Measurements from ENCODE around the gene MARCHF2.

The MARCHF2 gene

DNA sequence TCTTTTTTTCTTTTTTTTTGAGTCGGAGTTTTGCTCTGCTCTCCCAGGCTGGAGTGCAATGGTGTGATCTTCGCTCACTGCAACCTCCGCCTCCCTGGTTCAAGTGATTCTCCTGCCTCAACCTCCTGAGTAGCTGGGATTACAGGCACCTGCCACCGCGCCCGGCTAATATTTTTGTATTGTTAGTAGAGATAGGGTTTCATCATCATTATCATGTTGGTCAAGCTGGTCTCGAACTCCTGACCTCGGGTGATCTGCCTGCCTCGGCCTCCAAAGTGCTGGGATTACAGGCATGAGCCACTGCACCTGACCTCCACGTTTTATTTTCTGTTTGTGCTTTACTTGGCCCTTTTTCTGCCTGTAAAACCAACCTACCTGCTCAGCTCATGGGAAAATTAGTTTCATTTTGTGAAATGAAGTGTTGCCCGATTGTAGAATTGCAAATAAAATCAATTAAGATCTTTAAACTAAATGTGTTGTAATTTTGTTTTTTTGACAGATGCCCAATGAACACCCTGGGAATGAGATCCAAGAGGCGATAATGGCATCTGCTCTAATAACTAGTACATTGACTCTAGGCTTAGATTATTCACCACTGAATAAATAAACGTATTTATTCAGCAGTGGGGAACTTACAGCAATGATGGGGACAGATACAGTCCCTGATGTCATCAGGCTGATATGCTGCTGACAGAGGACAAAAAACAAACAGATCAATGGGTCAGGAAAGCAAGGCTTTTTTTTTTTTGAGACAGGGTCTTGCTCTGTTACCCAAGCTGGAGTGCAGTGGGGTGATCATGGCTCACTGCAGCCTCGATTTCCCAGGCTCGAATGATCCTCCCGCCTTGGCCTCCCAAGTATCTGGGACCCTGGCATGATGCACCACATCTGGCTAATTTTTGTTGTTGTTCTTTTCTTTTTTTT, 25.2 kb upstream of the MARCHF2 start:
- DNase-seq (ENCODE audit: low read depth): no peak

DNA sequence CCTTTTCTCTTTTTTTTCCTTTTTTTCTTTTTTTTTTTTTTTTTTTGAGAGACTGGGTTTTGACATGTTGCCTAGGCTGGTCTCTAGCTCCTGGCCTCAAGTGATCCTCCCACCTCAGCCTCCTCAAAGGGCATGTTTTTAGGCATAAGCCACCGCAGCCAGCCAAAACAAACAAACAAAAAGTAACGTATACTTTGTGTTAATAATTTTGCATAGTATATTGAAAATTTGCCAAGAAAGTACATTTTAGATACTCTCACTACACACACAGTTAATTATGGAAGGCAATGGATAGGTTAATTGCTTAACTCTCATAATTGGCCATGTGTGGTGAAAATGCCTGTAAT, 24.5 kb upstream of the MARCHF2 start:
- DNase-seq (ENCODE audit: low read depth): no peak

DNA sequence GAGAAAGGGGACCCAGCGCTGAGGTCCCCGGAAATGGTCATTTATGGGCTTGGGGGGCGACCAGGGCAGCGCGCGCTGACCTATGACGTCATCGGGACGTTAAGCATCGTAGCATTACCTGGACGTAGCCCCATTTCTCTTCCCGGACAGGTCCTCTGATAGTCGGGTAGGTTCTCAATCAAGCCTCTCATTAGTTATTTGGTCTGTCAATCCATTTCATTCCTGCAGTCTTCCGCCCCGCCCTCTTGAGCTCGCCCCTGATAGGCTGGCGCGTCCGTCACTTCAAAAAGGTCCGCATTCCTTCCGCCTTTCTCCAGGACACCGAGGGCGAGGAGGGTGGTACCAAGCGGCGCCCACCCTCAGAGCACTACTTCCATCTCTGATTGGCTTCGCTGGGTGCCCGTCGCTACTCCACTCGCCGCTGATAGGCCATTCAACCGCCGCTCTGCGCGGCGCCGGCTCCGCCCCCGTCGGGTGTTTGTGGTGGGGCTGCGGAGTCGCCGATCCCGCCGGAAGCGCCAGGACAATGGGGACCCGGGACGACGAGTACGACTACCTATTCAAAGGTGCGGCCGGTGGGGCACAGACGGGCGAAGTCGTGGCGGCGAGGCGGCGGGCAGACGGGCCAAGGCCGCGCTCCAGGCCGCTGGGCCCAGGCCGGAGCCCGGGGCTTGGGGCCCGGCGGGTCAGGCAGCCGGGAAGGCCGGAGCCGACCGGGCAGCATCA, 23.1 kb upstream of the MARCHF2 start, which contains the start of gene RAB11B:
RAB11B (plus strand) TSS at position 470 of the 726 bp plus-strand sequence; CDS start at position 527, 57 bp downstream.
- peak; percentile 100 for DNase-seq (ENCODE audit: low read depth)

DNA sequence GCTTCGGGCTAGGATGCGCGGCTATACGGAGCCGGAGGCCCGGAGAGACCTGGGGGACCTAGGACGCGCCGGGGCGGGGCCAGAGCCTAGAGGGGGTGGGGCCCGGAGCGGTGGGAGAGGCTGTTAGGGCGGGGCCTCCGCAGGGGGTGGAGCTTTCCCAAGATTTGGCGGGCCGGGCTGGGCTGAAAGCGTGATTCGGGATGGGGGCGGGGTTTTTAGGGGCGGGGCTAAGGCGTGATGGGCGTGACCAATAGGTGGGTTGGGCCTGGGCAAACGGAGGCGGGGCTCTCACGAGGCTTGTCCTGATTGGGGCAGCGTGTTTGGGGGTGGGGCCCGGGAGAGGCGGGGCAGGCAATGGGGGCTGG, 22.5 kb upstream of the MARCHF2 start:
- peak; percentile 86 for DNase-seq (ENCODE audit: low read depth)

DNA sequence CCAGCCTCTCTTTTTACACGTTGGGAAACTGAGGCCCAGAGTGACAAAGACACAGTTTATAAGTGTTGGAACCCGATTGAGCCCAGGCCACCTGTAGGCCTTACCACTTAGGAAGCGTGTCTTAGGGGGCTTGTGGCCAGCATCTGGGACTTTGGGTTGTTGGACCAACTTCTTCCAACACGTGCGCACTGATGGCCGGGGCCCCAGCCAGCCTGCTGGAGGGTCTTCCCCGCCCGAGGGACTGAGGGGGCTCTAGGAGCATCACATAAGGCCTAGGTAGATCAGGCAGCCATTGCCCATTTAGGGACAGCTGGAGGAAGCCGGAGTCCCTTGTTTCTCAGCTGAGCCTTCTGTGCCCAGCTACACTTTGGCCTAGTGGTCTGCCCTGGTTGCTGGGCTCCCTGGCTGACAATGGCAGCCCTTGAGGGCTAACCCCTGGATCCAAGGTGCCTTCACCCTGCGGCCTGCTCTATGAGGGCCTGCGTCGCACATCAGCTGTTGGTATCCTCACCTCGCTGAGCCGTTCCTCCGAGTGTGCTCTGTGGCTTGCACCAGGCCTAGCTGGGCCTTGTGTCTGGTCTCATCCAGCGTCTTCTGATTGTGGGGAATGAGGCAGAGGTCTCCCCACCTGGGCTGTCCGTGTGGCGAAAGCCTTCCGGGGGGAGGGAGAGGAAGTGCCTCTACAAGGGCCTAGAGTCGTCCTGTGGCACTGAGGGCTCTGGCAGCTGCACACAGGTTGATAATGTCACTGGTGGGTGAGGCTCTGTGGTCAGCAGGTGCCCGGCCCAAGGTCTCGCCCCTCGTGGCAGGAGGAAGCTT, 21.7 kb upstream of the MARCHF2 start:
- no peak for DNase-seq (ENCODE audit: low read depth)

DNA sequence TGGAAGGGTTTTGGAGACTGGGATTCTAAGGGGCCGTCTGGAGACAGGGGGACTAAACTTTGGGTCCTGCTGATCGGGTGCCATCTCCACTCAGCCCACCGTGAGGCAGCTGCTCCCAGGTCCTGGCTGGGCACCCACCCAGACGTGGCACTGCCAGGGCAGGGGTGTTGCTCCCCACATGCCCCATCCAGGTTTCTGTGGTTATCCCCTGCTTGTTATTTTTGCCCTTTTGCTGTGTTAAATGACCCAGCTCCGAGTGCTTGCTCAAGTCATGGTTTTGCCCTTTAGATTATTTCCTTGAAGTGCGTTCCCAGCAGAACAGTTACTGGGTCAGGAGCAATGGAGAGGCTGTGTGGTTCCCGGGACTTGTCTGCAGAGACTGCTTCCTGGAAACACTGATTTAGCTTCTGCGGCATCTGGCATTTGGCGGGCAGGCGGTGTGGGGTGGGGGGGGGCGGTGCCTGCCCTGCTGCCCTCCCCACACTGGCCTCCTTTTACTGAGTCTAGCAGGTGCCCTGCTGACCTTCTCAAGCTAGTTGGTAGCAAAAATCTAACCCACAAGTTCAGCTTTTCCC, 21.0 kb upstream of the MARCHF2 start:
- DNase-seq (ENCODE audit: low read depth): peak; percentile 68

DNA sequence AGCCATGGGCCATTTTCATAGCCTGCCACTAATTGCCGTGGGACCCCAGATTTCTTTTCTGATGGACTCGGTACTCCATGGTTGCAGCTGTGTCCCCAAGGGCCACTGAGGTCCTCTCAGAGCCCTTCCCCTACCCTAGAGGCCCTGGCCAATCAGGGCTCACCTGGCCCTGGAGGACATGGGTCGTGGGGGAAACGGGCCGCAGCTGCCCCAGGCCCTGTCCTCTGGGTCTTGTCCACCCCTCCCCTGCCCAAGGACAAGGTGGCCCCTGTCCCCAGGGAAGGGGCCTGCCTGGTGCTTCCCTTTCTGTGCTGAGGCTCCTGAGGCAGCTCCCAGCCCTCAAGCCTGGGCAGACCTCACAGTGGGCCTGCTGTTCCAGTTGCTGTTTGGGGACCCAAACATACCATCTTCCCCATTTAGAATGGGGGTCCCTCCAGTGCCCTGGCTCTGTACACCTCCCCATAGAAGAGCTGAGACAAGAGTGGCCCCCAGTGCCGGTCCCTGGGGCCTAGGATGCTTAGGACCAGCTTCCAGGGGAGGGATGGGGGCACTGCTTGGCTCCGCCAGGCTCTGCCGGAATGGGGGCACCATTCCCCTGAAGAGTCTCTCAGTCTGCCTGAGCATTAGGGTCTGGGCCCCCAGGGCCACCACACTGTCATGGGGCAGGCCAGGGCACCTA, 19.8 kb upstream of the MARCHF2 start:
- DNase-seq (ENCODE audit: low read depth): no peak

DNA sequence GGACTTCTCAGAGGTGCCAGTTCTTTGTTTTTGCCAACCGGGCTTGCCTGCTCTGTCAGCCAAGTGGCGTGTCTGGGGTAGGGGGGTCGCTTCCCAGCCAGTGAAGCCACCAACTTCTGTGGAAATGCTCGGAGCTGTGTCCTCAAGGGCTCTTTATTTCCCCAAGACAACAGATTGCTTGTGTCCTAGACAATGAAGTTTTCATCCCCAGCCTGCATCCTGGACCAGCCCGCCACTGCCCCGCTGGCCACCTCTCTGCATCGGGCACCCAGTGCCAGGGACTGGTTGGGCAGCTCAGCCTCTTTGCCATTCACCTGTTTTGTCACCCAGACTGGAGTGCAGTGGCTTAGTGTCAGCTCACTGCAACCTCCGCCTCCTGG, 19.2 kb upstream of the MARCHF2 start:
- DNase-seq (ENCODE audit: low read depth): no peak

DNA sequence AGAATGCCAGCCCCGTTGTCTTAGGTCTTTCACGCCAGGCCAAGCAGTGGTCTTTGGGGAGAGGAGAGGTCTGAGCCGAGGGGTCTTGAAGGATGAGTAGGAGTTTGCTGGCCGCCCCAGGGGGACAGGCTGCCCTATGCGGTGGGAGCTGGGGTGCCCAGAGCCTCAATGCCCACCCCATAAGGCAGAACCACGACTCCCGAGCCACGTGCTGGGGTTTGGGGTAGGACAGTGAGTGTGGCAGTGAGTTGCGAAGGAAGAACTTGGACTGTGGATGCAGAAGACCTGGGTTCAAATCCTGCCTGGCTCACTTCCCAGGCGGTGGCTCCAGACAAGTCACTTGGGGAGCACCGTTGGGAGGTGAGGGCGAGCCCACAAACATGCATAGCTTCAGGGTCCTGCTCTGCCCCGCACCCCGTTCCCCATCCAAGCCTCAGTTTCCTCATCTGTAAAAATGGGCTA, 17.5 kb upstream of the MARCHF2 start:
- no peak for DNase-seq (ENCODE audit: low read depth)

DNA sequence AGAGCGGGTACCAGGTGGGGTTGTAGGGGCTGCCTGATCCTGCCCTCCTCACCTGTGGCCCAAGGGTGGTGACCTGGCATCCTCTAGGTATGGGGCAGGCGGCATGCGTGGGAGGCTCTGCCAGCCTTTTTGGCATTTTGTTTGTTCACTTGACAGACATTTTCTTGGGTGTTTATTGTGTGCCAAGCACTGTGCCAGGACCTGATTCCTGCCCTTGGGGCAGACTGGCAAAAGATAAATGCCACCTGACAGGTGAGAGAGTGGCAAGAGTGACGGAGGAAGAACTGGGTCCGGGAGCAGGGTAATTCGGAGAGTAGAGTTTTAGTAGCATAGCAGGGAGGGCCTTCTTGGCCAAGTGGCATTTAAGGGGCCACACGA, 16.9 kb upstream of the MARCHF2 start:
- DNase-seq (ENCODE audit: low read depth): no peak

DNA sequence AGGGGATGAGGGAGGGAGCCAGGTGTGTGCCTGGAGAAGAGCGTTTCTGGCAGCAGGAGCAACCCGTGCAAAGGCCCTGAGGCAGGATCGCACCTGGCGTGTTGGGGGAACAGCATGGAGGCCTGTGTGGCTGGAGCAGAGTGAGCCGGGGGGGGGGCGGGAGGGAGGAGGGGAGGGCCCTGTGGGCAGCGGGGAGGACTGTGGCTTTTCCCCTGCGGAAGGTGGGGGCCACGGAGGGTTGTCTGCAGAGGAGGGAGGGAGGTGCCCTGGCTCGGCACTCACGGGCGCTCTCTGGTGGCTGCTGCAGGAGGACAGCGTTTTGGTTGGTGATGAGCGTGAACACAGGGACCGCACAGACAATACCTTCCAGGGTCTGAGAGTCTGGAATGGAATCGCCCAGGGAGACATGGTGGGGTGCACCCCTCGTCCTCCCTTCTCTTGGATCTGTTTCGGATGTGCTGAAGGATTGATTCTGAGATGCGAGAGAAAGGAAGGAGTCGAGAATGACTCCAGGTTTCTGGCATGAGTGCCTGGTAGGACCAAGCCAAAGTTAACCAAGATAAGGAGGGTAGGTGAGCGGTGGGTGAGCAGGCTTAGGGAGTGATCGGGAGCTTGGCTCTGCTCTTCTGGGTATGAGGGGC, 16.4 kb upstream of the MARCHF2 start:
- peak; percentile 37 for DNase-seq (ENCODE audit: low read depth)

DNA sequence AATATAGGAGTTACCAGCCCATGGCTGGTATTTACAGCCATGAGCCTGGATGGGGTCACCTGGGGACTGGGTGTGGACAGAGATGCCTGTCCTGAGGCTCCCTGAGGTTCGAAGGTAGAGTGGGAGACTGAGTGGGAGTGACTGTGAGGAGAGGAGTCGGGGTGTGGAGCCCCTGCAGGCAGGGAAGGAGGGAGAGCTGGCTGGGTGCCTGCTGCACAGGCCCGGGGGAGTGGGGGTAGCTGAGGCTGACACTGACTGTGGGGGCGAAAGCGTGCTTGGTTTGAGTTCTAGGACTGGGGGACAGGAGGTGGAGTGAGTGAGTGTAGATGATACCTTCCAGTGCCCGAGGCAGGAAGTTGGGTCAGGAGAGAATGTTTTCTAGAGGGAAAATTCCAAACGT, 15.8 kb upstream of the MARCHF2 start:
- DNase-seq (ENCODE audit: low read depth): no peak

DNA sequence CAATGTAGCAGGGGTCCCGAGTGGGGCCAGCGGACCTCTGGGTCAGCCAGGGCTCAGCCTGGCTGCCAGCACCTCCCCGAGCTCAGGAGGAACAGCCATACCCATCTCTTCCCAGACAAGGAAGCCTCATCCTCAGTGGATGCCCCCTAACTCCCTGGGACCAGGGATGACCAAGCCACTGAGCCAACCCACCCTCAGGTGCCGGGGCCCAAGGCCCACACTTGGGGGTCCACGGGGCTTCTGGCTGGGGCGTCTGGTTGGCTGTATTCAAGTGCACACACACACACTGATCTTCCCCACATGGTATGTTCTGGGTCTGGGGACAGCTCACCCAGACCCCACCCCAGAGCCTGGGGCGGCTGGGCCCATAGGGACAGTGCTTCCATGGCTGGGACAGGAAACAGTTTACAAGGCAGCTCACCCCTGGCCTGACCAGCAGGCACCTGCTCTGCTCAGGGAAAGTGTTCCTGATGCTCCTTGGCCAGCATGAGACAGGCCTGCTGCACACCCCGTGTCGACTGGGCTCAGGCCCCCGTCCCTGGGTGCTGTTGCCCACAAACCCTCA, 15.3 kb upstream of the MARCHF2 start:
- DNase-seq (ENCODE audit: low read depth): no peak

DNA sequence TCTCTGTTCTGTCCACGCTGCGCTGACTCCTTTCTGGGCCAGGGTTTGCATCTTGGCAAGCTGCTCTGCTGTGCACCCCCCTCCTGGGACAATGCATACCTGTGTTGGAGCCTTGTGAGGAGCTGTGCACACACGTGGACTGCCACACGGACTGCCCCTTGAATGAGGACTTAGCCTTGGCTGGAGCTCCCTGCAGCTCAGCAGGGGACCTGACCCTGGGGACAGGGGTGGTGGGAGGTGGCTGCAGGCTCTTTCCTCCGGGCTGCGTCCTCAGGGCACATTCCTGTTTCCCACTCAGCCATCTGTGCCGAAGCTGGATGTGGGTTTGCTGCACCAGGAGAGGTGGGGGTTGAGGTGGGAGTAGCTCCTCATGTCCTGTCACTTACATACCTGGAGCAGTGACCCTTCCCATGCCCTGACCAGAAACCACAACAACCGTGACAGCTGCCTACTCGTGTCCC, 14.8 kb upstream of the MARCHF2 start:
- DNase-seq (ENCODE audit: low read depth): no peak

DNA sequence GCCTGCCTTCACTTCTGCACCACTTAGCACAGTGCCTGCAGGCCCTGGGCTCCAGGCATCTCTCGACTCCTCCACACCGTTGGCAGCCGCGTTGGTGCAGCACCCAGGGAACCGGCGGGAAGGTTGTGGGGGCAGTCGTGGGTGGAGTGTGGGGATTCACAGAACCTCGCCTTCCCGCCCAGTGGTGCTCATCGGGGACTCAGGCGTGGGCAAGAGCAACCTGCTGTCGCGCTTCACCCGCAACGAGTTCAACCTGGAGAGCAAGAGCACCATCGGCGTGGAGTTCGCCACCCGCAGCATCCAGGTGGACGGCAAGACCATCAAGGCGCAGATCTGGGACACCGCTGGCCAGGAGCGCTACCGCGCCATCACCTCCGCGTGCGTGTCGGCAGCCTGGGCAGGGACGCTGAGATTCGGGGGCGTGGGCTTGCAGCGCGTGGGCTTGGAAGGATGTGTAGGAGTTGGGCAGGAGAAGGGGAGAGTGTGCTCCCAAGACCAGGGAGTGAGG, 13.4 kb upstream of the MARCHF2 start:
- DNase-seq (ENCODE audit: low read depth): no peak

DNA sequence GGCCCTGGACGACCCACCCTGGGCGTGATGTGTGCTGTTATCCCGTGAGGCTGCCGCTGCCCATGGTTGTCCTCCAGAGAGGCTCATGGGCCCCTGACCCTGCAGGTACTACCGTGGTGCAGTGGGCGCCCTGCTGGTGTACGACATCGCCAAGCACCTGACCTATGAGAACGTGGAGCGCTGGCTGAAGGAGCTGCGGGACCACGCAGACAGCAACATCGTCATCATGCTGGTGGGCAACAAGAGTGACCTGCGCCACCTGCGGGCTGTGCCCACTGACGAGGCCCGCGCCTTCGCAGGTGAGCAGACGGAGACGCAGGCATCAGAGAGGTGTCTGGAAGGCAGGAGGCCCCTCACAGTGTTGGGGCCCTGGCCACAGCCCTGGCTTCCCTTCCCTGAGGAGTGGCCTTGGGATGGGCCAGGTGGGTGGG, 11.1 kb upstream of the MARCHF2 start:
- no peak for DNase-seq (ENCODE audit: low read depth)

DNA sequence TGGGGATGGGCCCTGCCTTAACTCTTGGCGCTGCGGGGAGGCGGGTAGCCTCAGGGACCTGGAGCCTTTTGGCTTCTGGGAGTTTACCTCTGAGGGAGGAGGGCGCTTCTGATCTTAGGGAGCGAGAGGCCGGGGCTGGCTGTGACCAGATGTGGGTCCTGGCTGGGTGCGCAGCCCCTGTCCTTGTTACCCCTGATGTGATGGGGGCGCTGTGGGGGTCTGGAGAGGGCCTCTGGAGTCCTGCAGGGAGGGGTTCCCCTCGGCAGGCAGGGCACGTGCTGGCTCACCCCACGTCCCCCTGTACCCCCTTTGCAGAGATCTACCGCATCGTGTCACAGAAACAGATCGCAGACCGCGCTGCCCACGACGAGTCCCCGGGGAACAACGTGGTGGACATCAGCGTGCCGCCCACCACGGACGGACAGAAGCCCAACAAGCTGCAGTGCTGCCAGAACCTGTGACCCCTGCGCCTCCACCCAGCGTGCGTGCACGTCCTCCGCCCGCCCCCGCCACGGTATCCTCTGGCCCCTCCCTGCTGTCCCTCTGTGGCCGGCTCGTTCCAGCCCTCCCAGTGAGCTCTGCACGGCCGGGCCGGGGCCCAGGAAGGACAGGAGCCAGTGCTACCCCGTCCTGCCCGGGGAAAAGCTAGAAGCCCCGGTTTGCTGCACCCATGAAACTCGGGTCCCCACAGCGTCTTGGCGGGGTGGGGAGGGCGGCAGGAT, 9.8 kb upstream of the MARCHF2 start:
- DNase-seq (ENCODE audit: low read depth): no peak

DNA sequence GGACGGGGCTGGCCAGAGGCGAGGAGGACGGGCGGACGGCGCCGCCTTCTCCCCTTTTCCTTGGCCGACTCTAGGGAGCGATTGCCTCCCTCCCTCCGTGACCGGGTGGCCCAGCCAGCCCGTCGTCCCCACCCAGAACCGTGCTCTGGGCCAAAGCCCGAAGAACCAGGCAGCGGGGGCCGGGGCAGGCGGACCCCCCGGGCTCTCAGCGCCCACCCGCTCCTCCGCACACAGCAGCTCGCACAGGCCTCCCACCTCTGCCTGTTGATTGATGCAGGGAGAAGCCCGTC, 9.3 kb upstream of the MARCHF2 start:
- DNase-seq (ENCODE audit: low read depth): no peak

DNA sequence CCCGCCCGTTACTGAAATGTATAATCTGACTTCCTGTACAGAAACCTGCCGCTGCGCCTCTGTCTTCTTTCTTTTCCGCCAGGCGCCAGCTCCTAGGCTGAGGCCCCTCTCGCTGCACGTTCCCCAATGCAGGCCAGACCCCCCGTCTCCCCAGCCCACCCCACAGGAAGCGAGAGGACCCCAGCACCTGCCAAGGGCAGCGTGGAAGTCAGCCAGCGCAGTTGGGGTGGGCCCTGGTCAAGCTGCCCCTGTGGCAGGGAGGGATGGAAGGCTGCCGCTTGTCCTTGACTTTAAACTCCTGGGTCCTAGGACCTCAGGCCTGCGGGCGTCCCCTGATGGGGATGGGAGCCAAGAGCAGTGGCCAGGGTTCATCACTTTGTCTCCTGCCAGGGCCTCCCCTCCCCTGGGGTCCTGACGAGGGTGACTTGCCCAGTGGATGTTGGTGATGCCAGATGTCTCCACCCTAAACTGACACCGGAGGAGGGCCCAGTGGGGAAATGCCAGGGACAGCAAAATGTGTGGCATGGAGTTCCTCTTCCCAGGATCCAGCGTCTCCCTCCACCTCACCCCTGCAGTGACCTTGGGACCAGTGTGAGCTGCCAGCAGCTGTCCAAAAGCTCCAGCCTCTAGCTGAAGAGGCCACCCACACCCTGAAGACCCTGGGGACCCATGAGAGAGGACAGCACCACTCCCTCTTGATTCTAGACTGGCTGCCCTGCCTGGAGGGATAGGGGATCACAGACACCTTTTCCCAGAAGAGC, 8.5 kb upstream of the MARCHF2 start:
- DNase-seq (ENCODE audit: low read depth): no peak
